PC-3 (cell line): ENCODE results near the gene HHIPL2. TPM values are rescaled to one million over a fixed set of nuclear protein-coding genes. Genes with fewer than 3 reads are reported as not detected.

Experiments
- ATAC-seq: fragments of 200-7000 bp; cut with Tn5 transposase; 2 replicates; pipeline ENCODE4 v1.9.1; 2020; ENCODE audit warnings: mild to moderate bottlenecking, moderate library complexity
- Bru-seq: library from RNA; stranded (reverse); fragments of 400-500 nt; gene quantifications from one replicate; lab custom pipeline; 2021; lab: Mats Ljungman, UMichigan
- BruChase-seq, 2 experiments: library from RNA; stranded (reverse); fragments of 400-500 nt; gene quantifications; one replicate each; lab custom pipeline; 2021; lab: Mats Ljungman, UMichigan
- BruUV-seq: library from RNA; stranded (reverse); fragments of 400-500 nt; replicated peaks from 2 replicates; lab custom pipeline; 2021; lab: Mats Ljungman, UMichigan
- CTCF ChIA-PET: fragments of 300-600 bp; sonication (Branson Sonifier 250); formaldehyde crosslinking; loops from one replicate; lab custom pipeline; 2022; ENCODE audit warnings: antibody characterized with exemption; lab: Charles Lee
- POLR2A ChIA-PET: fragments of 300-600 bp; sonication (Branson Sonifier 250); formaldehyde crosslinking; loops from one replicate; lab custom pipeline; 2022; ENCODE audit warnings: antibody characterized with exemption; ENCODE audit not compliant: unreplicated experiment; lab: Charles Lee
- DNase-seq: peaks from one replicate; pipeline ENCODE4 v3.0.0-alpha.2; 2015
- H2AFZ ChIP-seq: fragments of 300-600 bp; sonication (generic); 2 replicates; pipeline ENCODE4 v1.6.0; 2016; ENCODE audit warnings: antibody characterized with exemption, low read length
- H3F3A ChIP-seq: fragments of 300-600 bp; sonication (generic); one replicate; pipeline ENCODE4 v1.6.0; 2017; ENCODE audit warnings: antibody characterized with exemption, low read length, control low read depth, mild to moderate bottlenecking; ENCODE audit not compliant: unreplicated experiment
- H3K27ac ChIP-seq: fragments of 300-600 bp; sonication (generic); 2 replicates; pipeline ENCODE4 v1.5.1; 2016; ENCODE audit warnings: mild to moderate bottlenecking, low read length
- H3K27me3 ChIP-seq: fragments of 300-600 bp; sonication (generic); 2 replicates; pipeline ENCODE4 v1.6.1; 2016; ENCODE audit warnings: low read length, mixed read lengths
- H3K36me3 ChIP-seq: fragments of 300-600 bp; sonication (generic); 2 replicates; pipeline ENCODE4 v1.6.1; 2016; ENCODE audit warnings: low read depth, mixed run types, low read length, mixed read lengths
- H3K4me1 ChIP-seq: fragments of 300-600 bp; sonication (generic); 2 replicates; pipeline ENCODE4 v1.5.1; 2016; ENCODE audit warnings: low read length; ENCODE audit not compliant: insufficient read depth
- H3K4me2 ChIP-seq: fragments of 300-600 bp; sonication (generic); 2 replicates; pipeline ENCODE4 v1.6.0; 2016; ENCODE audit warnings: low read length
- H3K4me3 ChIP-seq: fragments of 300-600 bp; sonication (generic); 2 replicates; pipeline ENCODE4 v1.5.1; 2016; ENCODE audit warnings: mild to moderate bottlenecking, low read length, mixed read lengths
- H3K79me2 ChIP-seq: fragments of 300-600 bp; sonication (generic); 2 replicates; pipeline ENCODE4 v1.6.1; 2017; ENCODE audit warnings: low read length, mixed read lengths
- H3K9ac ChIP-seq: fragments of 300-600 bp; sonication (generic); 2 replicates; pipeline ENCODE4 v1.6.0; 2016; ENCODE audit warnings: mild to moderate bottlenecking, low read length
- H3K9me2 ChIP-seq: fragments of 300-600 bp; sonication (generic); replicated peaks from 2 replicates; pipeline ENCODE4 v1.6.1; 2016; ENCODE audit warnings: mixed run types, low read length, mixed read lengths
- H3K9me3 ChIP-seq: fragments of 300-600 bp; sonication (generic); 2 replicates; pipeline ENCODE4 v1.6.1; 2016; ENCODE audit warnings: low read length, mixed read lengths
- H4K20me1 ChIP-seq: fragments of 300-600 bp; sonication (generic); 2 replicates; pipeline ENCODE4 v1.6.1; 2016; ENCODE audit warnings: low read length, mixed read lengths
- EZH2 ChIP-seq: fragments of 300-600 bp; sonication (generic); IDR thresholded peaks from one replicate; pipeline ENCODE4 v1.6.1; 2017; ENCODE audit warnings: antibody characterized with exemption, mild to moderate bottlenecking, low read length; ENCODE audit not compliant: unreplicated experiment
- EZH2phosphoT487 ChIP-seq: fragments of 300-600 bp; sonication (generic); IDR thresholded peaks from 2 replicates; pipeline ENCODE4 v1.6.1; 2018; ENCODE audit warnings: mild to moderate bottlenecking, antibody characterized with exemption, low read length, borderline replicate concordance
- intact Hi-C: fragments of 100-400 bp; cut with micrococcal nuclease; formaldehyde crosslinking; loops from 2 replicates; pipeline ENCODE4 v1.9.0; 2023
- long read RNA-seq: library from polyadenylated mRNA; unstranded; transcript quantifications from one replicate; pipeline ENCODE4 v2.0.0, GENCODE V29; 2021; ENCODE audit not compliant: unreplicated experiment
- total RNA-seq: library from RNA; depleted of rRNA; stranded (reverse); fragments of >200 nt; gene quantifications from 2 replicates; pipeline ENCODE4 v1.2.3, GENCODE V29; 2014; rRNA removed
- TF ChIP-seq, protein P1 (sequence below): fragments of 300-600 bp; sonication (generic); conservative IDR thresholded peaks from 2 replicates; pipeline ENCODE4 v1.5.1; 2017; ENCODE audit warnings: antibody characterized with exemption, low read depth, mild to moderate bottlenecking, low read length

Gene HHIPL2
- 1.1 and 1.2 TPM in 2 replicates for total RNA-seq
- Bru-seq, nascent RNA = percentile 27 among the genes with signal in this experiment
- percentile 58 among the genes with signal in this experiment for BruChase-seq, experiment 1, labeled RNA remaining after a 6-hour chase
- percentile 52 among the genes with signal in this experiment for BruChase-seq, experiment 2, labeled RNA remaining after a 2-hour chase
- long read RNA-seq, transcript HHIPL2-201 (9 exons, 2,575 nt) = major isoform, 5 of 8 reads
- long read RNA-seq, partial matches to known transcripts = 3 of 8 reads
- long read RNA-seq, other reads (novel, unspliced or antisense) = 0 of 8 reads

- ChIA-PET POLR2A (no interaction called here), CTCF (no interaction called here)
- TF ChIP-seq EZH2phosphoT487 (no peak), EZH2 (no peak)
- TF ChIP-seq, protein P1, sequence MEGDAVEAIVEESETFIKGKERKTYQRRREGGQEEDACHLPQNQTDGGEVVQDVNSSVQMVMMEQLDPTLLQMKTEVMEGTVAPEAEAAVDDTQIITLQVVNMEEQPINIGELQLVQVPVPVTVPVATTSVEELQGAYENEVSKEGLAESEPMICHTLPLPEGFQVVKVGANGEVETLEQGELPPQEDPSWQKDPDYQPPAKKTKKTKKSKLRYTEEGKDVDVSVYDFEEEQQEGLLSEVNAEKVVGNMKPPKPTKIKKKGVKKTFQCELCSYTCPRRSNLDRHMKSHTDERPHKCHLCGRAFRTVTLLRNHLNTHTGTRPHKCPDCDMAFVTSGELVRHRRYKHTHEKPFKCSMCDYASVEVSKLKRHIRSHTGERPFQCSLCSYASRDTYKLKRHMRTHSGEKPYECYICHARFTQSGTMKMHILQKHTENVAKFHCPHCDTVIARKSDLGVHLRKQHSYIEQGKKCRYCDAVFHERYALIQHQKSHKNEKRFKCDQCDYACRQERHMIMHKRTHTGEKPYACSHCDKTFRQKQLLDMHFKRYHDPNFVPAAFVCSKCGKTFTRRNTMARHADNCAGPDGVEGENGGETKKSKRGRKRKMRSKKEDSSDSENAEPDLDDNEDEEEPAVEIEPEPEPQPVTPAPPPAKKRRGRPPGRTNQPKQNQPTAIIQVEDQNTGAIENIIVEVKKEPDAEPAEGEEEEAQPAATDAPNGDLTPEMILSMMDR = no peak
- BruUV-seq = no TSS peak
- Histone ChIP-seq H3F3A (no peaks in the 10 kb centered on the region), H3K27me3 (no peaks in the 10 kb centered on the region), H3K4me1 (peaks cover 25% of the 10 kb centered on the region), H3K9me3 (no peaks in the 10 kb centered on the region), H3K4me2 (peak within 1 kb of the TSS; percentile 65), H3K9ac (no peak within 1 kb of the TSS), H3K4me3 (no peak within 1 kb of the TSS; the same call in 1 of the 2 replicates), H3K27ac (peak within 1 kb of the TSS; percentile 41), H3K9me2 (no peaks in the 10 kb centered on the region), H3K79me2 (no peaks in the 10 kb centered on the region), H2AFZ (peak within 1 kb of the TSS; percentile 41), H4K20me1 (no peaks in the 10 kb centered on the region), H3K36me3 (no peaks in the 10 kb centered on the region)
- no peak for DNase-seq
- intact Hi-C loops = loop anchor here (2.0 kb wide), 1 partner anchor 83 kb away; no protein-coding TSS in a partner anchor
- ATAC-seq = peak; percentile 15; the same call in 1 of the 2 replicates
Observed at GRCh38 chr1:222547944-222548671, at the start of gene HHIPL2. TSS of gene HHIPL2 (minus strand) at chr1:222548104. CDS start at chr1:222548044, 60 bp downstream.

DNA sequence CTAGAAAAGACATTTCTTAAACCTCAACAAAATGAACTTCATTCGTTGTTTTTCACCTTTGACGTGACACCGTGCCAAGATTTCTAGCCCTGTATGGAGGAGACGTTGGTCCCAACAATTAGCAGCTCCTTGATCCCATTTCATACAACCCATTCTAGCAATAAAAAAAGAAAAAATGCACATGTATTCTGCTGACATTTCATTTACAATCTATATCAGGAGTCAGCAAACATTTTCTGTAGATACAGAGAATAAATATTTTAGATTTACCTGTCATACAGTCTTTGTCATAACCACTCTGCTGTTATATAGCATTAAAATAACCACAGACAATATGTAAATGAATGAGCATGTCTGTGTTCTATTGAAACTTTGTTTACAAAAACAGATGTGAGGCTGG is 48.8 kb upstream of the HHIPL2 start:
- H3K9me2 ChIP-seq = no peaks in the 10 kb centered on the region
- BruUV-seq = no TSS peak
- ATAC-seq (no peak), DNase-seq (no peak)
- no peak overlapping the region for H3K4me2 ChIP-seq
- H3K9me3 ChIP-seq = no peaks in the 10 kb centered on the region
- intact Hi-C loops = no loop called here
- H3K27ac ChIP-seq = no peak overlapping the region
- no peaks in the 10 kb centered on the region for H3K27me3 ChIP-seq
- no peaks in the 10 kb centered on the region for H4K20me1 ChIP-seq
- H3K79me2 ChIP-seq = no peaks in the 10 kb centered on the region
- no peaks in the 10 kb centered on the region for H3F3A ChIP-seq
- H3K4me3 ChIP-seq = no peak overlapping the region
- no peak overlapping the region for H3K9ac ChIP-seq
- H3K36me3 ChIP-seq = no peaks in the 10 kb centered on the region
- POLR2A ChIA-PET = no interaction called here
- no peak for TF ChIP-seq EZH2
- TF ChIP-seq EZH2phosphoT487 = no peak
- CTCF ChIA-PET = no interaction called here
- no peak overlapping the region for H2AFZ ChIP-seq
- H3K4me1 ChIP-seq = peaks cover 26% of the 10 kb centered on the region

- Histone ChIP-seq H3K27me3 (no peaks in the 10 kb centered on the region), H2AFZ (no peak overlapping the region), H3K4me3 (no peak overlapping the region), H3K9me2 (no peaks in the 10 kb centered on the region), H3K9me3 (no peaks in the 10 kb centered on the region), H3K27ac (no peak overlapping the region), H3K4me2 (no peak overlapping the region), H3F3A (no peaks in the 10 kb centered on the region), H3K9ac (no peak overlapping the region), H3K36me3 (no peaks in the 10 kb centered on the region), H3K4me1 (peaks cover 13% of the 10 kb centered on the region), H4K20me1 (no peaks in the 10 kb centered on the region), H3K79me2 (peaks cover 7% of the 10 kb centered on the region; the same call in 1 of the 2 replicates)
- CTCF ChIA-PET = no interaction called here
- BruUV-seq = no TSS peak
- DNase-seq (no peak), ATAC-seq (no peak)
- intact Hi-C loops = no loop called here
- TF ChIP-seq EZH2 (no peak), EZH2phosphoT487 (no peak)
- TF ChIP-seq, protein P1 = no peak
- POLR2A ChIA-PET = no interaction called here
Observed at GRCh38 chr1:222594789-222595188, 46.9 kb upstream of the HHIPL2 start.
